NT2/D1 (cell line): ENCODE measurements around the gene ATP2C1.

Experiments used
- SUZ12 ChIP-seq: IDR thresholded peaks from 2 replicates; pipeline ENCODE4 v1.6.1; 2011; ENCODE audit not compliant: insufficient read length, insufficient read depth; ENCODE audit errors: extremely low read depth
- ZNF274 ChIP-seq: IDR thresholded peaks from 2 replicates; pipeline ENCODE4 v1.6.1; 2011; ENCODE audit warnings: mild to moderate bottlenecking, low read depth, low read length

DNA sequence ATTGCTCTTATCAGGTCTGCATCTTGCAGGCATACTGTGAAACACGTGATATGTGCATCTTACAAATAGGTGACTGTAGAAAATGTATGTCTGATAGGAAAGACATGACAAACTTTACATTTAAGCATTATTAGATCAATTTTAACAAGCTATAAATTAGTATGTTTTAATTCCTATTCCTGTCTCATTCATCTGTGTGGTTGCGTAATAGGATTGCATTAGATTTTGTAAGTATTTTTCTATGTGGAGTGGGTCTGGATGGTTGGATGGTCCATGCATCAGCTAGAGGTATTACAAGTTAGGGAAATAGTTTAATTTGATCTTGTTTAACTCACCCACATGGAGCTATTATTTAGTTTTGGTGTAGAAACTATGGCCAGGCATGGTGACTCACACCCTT is 113.9 kb downstream of the ATP2C1 start:
- no peak for TF ChIP-seq ZNF274
- no peak for TF ChIP-seq SUZ12
